Gastrocnemius medialis (tissue), 4 donors: Measurements from ENCODE around the gene OS9. TPM values are rescaled to one million over a fixed set of nuclear protein-coding genes. Genes with fewer than 3 reads are reported as not detected.

Experiments used
- ATAC-seq, 2 donors: fragments of 150-250 bp; one replicate each; pipeline ENCODE4 v1.9.1; 2016
- DNase-seq, 2 donors: peaks; one replicate each; pipeline ENCODE4 v3.0.0-alpha.2; 2019
- H3K27ac ChIP-seq, 4 donors: fragments of 200-600 bp; sonication (generic); 1 replicate in 1 of 4; 2 replicates in 3 of 4; pipeline ENCODE4 v1.5.1; 2016 to 2018; ENCODE audit warnings: mild to moderate bottlenecking in 2 of 4, moderate library complexity in 1 of 4
- H3K27me3 ChIP-seq, 3 donors: fragments of 200-600 bp; sonication (generic) in 2 of 3; 1 replicate in 1 of 3; 2 replicates in 2 of 3; pipeline versions ENCODE4 v1.5.1 to v1.6.0; 2016 to 2019; ENCODE audit warnings: mild to moderate bottlenecking in 1 of 3, moderate library complexity in 1 of 3
- H3K36me3 ChIP-seq, 2 donors: fragments of 200-600 bp; sonication (generic) in 1 of 2; one replicate each; pipeline ENCODE4 v1.5.1; 2017 to 2018
- H3K4me1 ChIP-seq, 2 donors: fragments of 200-600 bp; sonication (generic) in 1 of 2; one replicate each; pipeline ENCODE4 v1.5.1; 2016 to 2017; ENCODE audit warnings: mild to moderate bottlenecking in 2 of 2
- H3K4me3 ChIP-seq, 4 donors: fragments of 200-600 bp; sonication (generic) in 3 of 4; 1 replicate in 1 of 4; 2 replicates in 3 of 4; pipeline ENCODE4 v1.5.1; 2016 to 2019; ENCODE audit warnings: mild to moderate bottlenecking in 2 of 4
- H3K9me3 ChIP-seq, 3 donors: fragments of 200-600 bp; sonication (generic) in 2 of 3; 1 replicate in 1 of 3; 2 replicates in 2 of 3; pipeline ENCODE4 v1.5.1; 2016 to 2019
- CTCF ChIP-seq, 5 experiments: fragments of 450-650 bp in 3 of 5; fragments of 200-600 bp in 2 of 5; sonication (generic) in 2 of 5; IDR thresholded peaks in 4 of 5; conservative IDR thresholded peaks in 1 of 5; 1 replicate in 4 of 5; 2 replicates in 1 of 5; pipeline ENCODE4 v1.5.1; 2016 to 2019; ENCODE audit warnings: antibody characterized with exemption in 5 of 5, mild to moderate bottlenecking in 3 of 5, moderate library complexity in 3 of 5
- POLR2A ChIP-seq, 2 donors: fragments of 450-650 bp; IDR thresholded peaks; one replicate each; pipeline ENCODE4 v1.6.1; 2017; ENCODE audit warnings: antibody characterized with exemption in 2 of 2, mild to moderate bottlenecking in 2 of 2, moderate library complexity in 2 of 2
- in situ Hi-C, 4 donors: fragments of 200-750 bp; cut with MboI; loops; one replicate each; pipeline versions ENCODE4 v1.15.0 to v1.8.0; 2017; ENCODE audit warnings: low sequenced_read_pairs in 4 of 4
- intact Hi-C: fragments of 100-400 bp; cut with DNase I; formaldehyde crosslinking; loops from one replicate; pipeline ENCODE4 v1.15.1; 2023; ENCODE audit warnings: low total_unique reads
- total RNA-seq, 4 donors: library from RNA; depleted of rRNA; stranded (reverse); fragments of >200 nt; gene quantifications; one replicate each; pipeline versions ENCODE4 v1.1.0 to v1.2.3, GENCODE V29; 2016

Gene OS9
- total RNA-seq, 4 donors from 2014 or later: 77.0 to 152 (median 106) TPM

GRCh38 chr12:57761391-57761998, 67.6 kb downstream of the OS9 start:
- Histone ChIP-seq H3K27ac (no peak overlapping the region), H3K9me3 (no peaks in the 10 kb centered on the region), H3K4me1 (peaks cover 12 to 19% of the 10 kb centered on the region in 2 donors), H3K4me3 (no peak overlapping the region), H3K27me3 (peaks cover 38 to 50% (median 47%) of the 10 kb centered on the region in 3 donors), H3K36me3 (peaks cover 0 to 21% of the 10 kb centered on the region in 2 donors)
- no peak for DNase-seq
- ATAC-seq: no peak
- no peak for TF ChIP-seq POLR2A (IDR thresholded peaks at IDR 0.05)
- TF ChIP-seq CTCF (IDR thresholded peaks at IDR 0.05 in 4 of 5, conservative IDR thresholded peaks at IDR 0.05 in 1 of 5): no peak
- in situ Hi-C loops (no loop called here), intact Hi-C loops (no loop called here)

- no peak overlapping the region for H3K27ac ChIP-seq
- no peak overlapping the region for H3K4me3 ChIP-seq
- peaks cover 16 to 22% of the 10 kb centered on the region in 2 donors for H3K4me1 ChIP-seq
- TF ChIP-seq POLR2A (IDR thresholded peaks at IDR 0.05): no peak
- no peak for TF ChIP-seq CTCF (IDR thresholded peaks at IDR 0.05 in 4 of 5, conservative IDR thresholded peaks at IDR 0.05 in 1 of 5)
- no peaks in the 10 kb centered on the region for H3K9me3 ChIP-seq
- no peak for DNase-seq
- ATAC-seq: no peak
- intact Hi-C loops: no loop called here
- in situ Hi-C loops: no loop called here
- H3K27me3 ChIP-seq: peaks cover 46 to 57% (median 52%) of the 10 kb centered on the region in 3 donors
- peaks cover 0 to 20% of the 10 kb centered on the region in 2 donors for H3K36me3 ChIP-seq
These were observed 68.5 kb downstream of the OS9 start for GRCh38 chr12:57762463-57762862.

- TF ChIP-seq CTCF (IDR thresholded peaks at IDR 0.05 in 4 of 5, conservative IDR thresholded peaks at IDR 0.05 in 1 of 5): no peak
- TF ChIP-seq POLR2A (IDR thresholded peaks at IDR 0.05): no peak
- ATAC-seq: no peak
- intact Hi-C loops (no loop called here), in situ Hi-C loops (no loop called here)
- Histone ChIP-seq H3K4me3 (no peak overlapping the region), H3K36me3 (peaks cover 0 to 19% of the 10 kb centered on the region in 2 donors), H3K9me3 (no peaks in the 10 kb centered on the region), H3K27me3 (peaks cover 46 to 57% (median 52%) of the 10 kb centered on the region in 3 donors), H3K4me1 (peaks cover 16 to 22% of the 10 kb centered on the region in 2 donors), H3K27ac (no peak overlapping the region)
- no peak for DNase-seq
These were observed 70.1 kb downstream of the OS9 start for GRCh38 chr12:57763881-57764661.

- Histone ChIP-seq H3K4me1 (peaks cover 16 to 22% of the 10 kb centered on the region in 2 donors), H3K27me3 (peaks cover 46 to 57% (median 52%) of the 10 kb centered on the region in 3 donors), H3K4me3 (peak overlapping the region; percentile 26 to 52 (median 42)), H3K36me3 (peaks cover 0 to 21% of the 10 kb centered on the region in 2 donors), H3K9me3 (no peaks in the 10 kb centered on the region), H3K27ac (no peak overlapping the region)
- no peak for DNase-seq
- ATAC-seq: no peak
- no peak for TF ChIP-seq POLR2A (IDR thresholded peaks at IDR 0.05)
- no peak for TF ChIP-seq CTCF (IDR thresholded peaks at IDR 0.05 in 4 of 5, conservative IDR thresholded peaks at IDR 0.05 in 1 of 5)
- in situ Hi-C loops (no loop called here), intact Hi-C loops (no loop called here)
These were observed 70.7 kb downstream of the OS9 start for GRCh38 chr12:57764662-57765002.
